Endothelial cell of umbilical vein (primary cell): Measurements from ENCODE around the gene STAG1.

Experiments
- EZH2 ChIP-seq: IDR thresholded peaks from 2 replicates; pipeline ENCODE4 v1.6.1; 2012; ENCODE audit warnings: borderline replicate concordance, low read depth, mild to moderate bottlenecking, moderate library complexity, low read length, inconsistent platforms; ENCODE audit not compliant: severe bottlenecking
- FOS ChIP-seq: IDR thresholded peaks from 2 replicates; pipeline ENCODE4 v1.6.1; 2011; ENCODE audit warnings: mild to moderate bottlenecking, low read length, moderate library complexity, borderline replicate concordance; ENCODE audit not compliant: insufficient read depth
- JUN ChIP-seq: IDR thresholded peaks from 2 replicates; pipeline ENCODE4 v1.6.1; 2011; ENCODE audit warnings: borderline replicate concordance, low read depth; ENCODE audit not compliant: insufficient read length, insufficient read depth
- MAX ChIP-seq: IDR thresholded peaks from 2 replicates; pipeline ENCODE4 v1.6.1; 2011; ENCODE audit not compliant: insufficient read depth, insufficient read length
- MYC ChIP-seq: IDR thresholded peaks from one replicate; pipeline ENCODE4 v1.6.1; 2011; ENCODE audit warnings: mild to moderate bottlenecking, low read depth, low read length
- POLR2A ChIP-seq: IDR thresholded peaks from 2 replicates; pipeline ENCODE4 v1.6.1; 2012; ENCODE audit warnings: low read depth, mild to moderate bottlenecking, control low read depth, low read length
- POLR2AphosphoS5 ChIP-seq: IDR thresholded peaks from 2 replicates; pipeline ENCODE4 v1.6.1; 2012; ENCODE audit warnings: low read depth, mild to moderate bottlenecking, control low read depth, low read length, moderate library complexity; ENCODE audit not compliant: insufficient read depth
- TF ChIP-seq, protein P1 (sequence below), 2 donors: IDR thresholded peaks; 1 replicate in 1 of 2; 2 replicates in 1 of 2; pipeline ENCODE4 v1.5.1; 2011; ENCODE audit warnings: low read length in 2 of 2, mild to moderate bottlenecking in 2 of 2, moderate library complexity in 2 of 2, control low read depth in 1 of 2, inconsistent platforms in 1 of 2, low read depth in 1 of 2; ENCODE audit not compliant: insufficient read depth in 1 of 2; ENCODE audit errors: extremely low read depth in 1 of 2

- TF ChIP-seq, protein P1, sequence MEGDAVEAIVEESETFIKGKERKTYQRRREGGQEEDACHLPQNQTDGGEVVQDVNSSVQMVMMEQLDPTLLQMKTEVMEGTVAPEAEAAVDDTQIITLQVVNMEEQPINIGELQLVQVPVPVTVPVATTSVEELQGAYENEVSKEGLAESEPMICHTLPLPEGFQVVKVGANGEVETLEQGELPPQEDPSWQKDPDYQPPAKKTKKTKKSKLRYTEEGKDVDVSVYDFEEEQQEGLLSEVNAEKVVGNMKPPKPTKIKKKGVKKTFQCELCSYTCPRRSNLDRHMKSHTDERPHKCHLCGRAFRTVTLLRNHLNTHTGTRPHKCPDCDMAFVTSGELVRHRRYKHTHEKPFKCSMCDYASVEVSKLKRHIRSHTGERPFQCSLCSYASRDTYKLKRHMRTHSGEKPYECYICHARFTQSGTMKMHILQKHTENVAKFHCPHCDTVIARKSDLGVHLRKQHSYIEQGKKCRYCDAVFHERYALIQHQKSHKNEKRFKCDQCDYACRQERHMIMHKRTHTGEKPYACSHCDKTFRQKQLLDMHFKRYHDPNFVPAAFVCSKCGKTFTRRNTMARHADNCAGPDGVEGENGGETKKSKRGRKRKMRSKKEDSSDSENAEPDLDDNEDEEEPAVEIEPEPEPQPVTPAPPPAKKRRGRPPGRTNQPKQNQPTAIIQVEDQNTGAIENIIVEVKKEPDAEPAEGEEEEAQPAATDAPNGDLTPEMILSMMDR (IDR thresholded peaks at IDR 0.05; ENCODE audit: extremely low read depth in 1 of 2, insufficient read depth in 1 of 2, low read depth in 1 of 2, low read length in 2 of 2), result no peak
- TF ChIP-seq POLR2AphosphoS5 (no peak), EZH2 (no peak), POLR2A (no peak), JUN (no peak), MAX (no peak), MYC (no peak), FOS (no peak)
These were observed 37.8 kb upstream of the STAG1 start for GRCh38 chr3:136789976-136790375.
